HL-60 (cell line): ENCODE measurements around the gene KCNJ18.
"Not testable (repeated sequence)": the region's sequence is repeated elsewhere in the genome, so short reads cannot be mapped to it uniquely, and the experiment has no call there.

Experiments used
- CTCF ChIP-seq: IDR thresholded peaks from one replicate; pipeline ENCODE4 v1.5.1; 2011; ENCODE audit warnings: low read length, control low read depth, inconsistent platforms; ENCODE audit not compliant: insufficient read depth
- POLR2AphosphoS5 ChIP-seq: IDR thresholded peaks from 2 replicates; pipeline ENCODE4 v1.6.1; 2012; ENCODE audit warnings: low read depth
- REST ChIP-seq: IDR thresholded peaks from 2 replicates; pipeline ENCODE4 v1.6.1; 2012; ENCODE audit warnings: low read depth; ENCODE audit not compliant: insufficient replicate concordance

- not testable (repeated sequence) for TF ChIP-seq CTCF, POLR2AphosphoS5, REST
These were observed 52.3 kb downstream of the KCNJ18 start for GRCh38 chr17:21744621-21745020.
